Measurements from ENCODE around the gene SV2B.

SV2B gene, protein sequence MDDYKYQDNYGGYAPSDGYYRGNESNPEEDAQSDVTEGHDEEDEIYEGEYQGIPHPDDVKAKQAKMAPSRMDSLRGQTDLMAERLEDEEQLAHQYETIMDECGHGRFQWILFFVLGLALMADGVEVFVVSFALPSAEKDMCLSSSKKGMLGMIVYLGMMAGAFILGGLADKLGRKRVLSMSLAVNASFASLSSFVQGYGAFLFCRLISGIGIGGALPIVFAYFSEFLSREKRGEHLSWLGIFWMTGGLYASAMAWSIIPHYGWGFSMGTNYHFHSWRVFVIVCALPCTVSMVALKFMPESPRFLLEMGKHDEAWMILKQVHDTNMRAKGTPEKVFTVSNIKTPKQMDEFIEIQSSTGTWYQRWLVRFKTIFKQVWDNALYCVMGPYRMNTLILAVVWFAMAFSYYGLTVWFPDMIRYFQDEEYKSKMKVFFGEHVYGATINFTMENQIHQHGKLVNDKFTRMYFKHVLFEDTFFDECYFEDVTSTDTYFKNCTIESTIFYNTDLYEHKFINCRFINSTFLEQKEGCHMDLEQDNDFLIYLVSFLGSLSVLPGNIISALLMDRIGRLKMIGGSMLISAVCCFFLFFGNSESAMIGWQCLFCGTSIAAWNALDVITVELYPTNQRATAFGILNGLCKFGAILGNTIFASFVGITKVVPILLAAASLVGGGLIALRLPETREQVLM
- long read RNA-seq, partial matches to known transcripts: 2 of 2 reads
- long read RNA-seq, other reads (novel, unspliced or antisense): 0 of 2 reads

- H3K27ac ChIP-seq (replicated peaks): no peak within 1 kb of the TSS
- H3K27me3 ChIP-seq (ENCODE audit: insufficient read depth, poor library complexity, severe bottlenecking): peaks cover 59% of the 10 kb centered on the region
- no peak for DNase-seq (ENCODE audit: low read depth in 1 of 2, low spot score in 1 of 2)
- TF ChIP-seq, protein P1, sequence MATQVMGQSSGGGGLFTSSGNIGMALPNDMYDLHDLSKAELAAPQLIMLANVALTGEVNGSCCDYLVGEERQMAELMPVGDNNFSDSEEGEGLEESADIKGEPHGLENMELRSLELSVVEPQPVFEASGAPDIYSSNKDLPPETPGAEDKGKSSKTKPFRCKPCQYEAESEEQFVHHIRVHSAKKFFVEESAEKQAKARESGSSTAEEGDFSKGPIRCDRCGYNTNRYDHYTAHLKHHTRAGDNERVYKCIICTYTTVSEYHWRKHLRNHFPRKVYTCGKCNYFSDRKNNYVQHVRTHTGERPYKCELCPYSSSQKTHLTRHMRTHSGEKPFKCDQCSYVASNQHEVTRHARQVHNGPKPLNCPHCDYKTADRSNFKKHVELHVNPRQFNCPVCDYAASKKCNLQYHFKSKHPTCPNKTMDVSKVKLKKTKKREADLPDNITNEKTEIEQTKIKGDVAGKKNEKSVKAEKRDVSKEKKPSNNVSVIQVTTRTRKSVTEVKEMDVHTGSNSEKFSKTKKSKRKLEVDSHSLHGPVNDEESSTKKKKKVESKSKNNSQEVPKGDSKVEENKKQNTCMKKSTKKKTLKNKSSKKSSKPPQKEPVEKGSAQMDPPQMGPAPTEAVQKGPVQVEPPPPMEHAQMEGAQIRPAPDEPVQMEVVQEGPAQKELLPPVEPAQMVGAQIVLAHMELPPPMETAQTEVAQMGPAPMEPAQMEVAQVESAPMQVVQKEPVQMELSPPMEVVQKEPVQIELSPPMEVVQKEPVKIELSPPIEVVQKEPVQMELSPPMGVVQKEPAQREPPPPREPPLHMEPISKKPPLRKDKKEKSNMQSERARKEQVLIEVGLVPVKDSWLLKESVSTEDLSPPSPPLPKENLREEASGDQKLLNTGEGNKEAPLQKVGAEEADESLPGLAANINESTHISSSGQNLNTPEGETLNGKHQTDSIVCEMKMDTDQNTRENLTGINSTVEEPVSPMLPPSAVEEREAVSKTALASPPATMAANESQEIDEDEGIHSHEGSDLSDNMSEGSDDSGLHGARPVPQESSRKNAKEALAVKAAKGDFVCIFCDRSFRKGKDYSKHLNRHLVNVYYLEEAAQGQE (IDR thresholded peaks at IDR 0.05; ENCODE audit: insufficient replicate concordance, low read depth): no peak
- no peak for TF ChIP-seq GABPA (IDR thresholded peaks at IDR 0.05; ENCODE audit: low read depth)
- TF ChIP-seq SPI1 (IDR thresholded peaks at IDR 0.05; ENCODE audit: borderline replicate concordance, low read depth): no peak
- TF ChIP-seq, protein P2, sequence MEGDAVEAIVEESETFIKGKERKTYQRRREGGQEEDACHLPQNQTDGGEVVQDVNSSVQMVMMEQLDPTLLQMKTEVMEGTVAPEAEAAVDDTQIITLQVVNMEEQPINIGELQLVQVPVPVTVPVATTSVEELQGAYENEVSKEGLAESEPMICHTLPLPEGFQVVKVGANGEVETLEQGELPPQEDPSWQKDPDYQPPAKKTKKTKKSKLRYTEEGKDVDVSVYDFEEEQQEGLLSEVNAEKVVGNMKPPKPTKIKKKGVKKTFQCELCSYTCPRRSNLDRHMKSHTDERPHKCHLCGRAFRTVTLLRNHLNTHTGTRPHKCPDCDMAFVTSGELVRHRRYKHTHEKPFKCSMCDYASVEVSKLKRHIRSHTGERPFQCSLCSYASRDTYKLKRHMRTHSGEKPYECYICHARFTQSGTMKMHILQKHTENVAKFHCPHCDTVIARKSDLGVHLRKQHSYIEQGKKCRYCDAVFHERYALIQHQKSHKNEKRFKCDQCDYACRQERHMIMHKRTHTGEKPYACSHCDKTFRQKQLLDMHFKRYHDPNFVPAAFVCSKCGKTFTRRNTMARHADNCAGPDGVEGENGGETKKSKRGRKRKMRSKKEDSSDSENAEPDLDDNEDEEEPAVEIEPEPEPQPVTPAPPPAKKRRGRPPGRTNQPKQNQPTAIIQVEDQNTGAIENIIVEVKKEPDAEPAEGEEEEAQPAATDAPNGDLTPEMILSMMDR (IDR thresholded peaks at IDR 0.05; ENCODE audit: insufficient read depth, low read length): no peak
- no peak for TF ChIP-seq POLR2AphosphoS5 (IDR thresholded peaks at IDR 0.05; ENCODE audit: low read depth)
- H3K4me3 ChIP-seq (replicated peaks; ENCODE audit: insufficient read depth, low read length): peak within 1 kb of the TSS; percentile 26
Observed at GRCh38 chr15:91099995-91100813, at the start of gene SV2B. Gene SV2B, plus strand, starts transcription at chr15:91100257. Its CDS starts 126,007 bp downstream, at chr15:91226264.

DNA sequence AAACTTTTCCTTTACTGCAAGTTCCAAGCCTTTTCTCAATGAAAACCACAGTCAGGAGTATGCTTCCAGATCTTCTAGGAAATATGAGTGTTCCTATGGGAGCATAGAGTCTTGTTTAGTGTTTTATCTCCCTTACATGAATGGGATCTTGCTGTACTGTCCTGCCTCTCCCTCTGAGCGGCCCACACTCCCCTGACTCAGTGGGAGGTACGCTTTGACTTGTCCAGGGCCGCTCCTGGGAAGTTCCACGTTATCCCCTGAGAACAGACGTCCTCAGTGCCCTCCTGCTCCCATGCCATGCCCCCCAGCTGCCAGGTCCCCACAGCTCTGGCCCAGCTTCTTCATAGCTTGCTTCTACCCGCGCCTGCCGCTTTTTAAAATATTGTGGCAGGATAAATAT is 48.8 kb upstream of the SV2B start:
- peaks cover 14% of the 10 kb centered on the region for H3K27me3 ChIP-seq (ENCODE audit: insufficient read depth, poor library complexity, severe bottlenecking)
- no peak for TF ChIP-seq SPI1 (IDR thresholded peaks at IDR 0.05; ENCODE audit: borderline replicate concordance, low read depth)
- TF ChIP-seq, protein P1 (IDR thresholded peaks at IDR 0.05; ENCODE audit: insufficient replicate concordance, low read depth): no peak
- TF ChIP-seq GABPA (IDR thresholded peaks at IDR 0.05; ENCODE audit: low read depth): no peak
- TF ChIP-seq, protein P2 (IDR thresholded peaks at IDR 0.05; ENCODE audit: insufficient read depth, low read length): no peak
- TF ChIP-seq POLR2AphosphoS5 (IDR thresholded peaks at IDR 0.05; ENCODE audit: low read depth): no peak
- DNase-seq (ENCODE audit: low read depth in 1 of 2, low spot score in 1 of 2): no peak
- no peak overlapping the region for H3K27ac ChIP-seq (replicated peaks)
- H3K4me3 ChIP-seq (replicated peaks; ENCODE audit: insufficient read depth, low read length): no peak overlapping the region

DNA sequence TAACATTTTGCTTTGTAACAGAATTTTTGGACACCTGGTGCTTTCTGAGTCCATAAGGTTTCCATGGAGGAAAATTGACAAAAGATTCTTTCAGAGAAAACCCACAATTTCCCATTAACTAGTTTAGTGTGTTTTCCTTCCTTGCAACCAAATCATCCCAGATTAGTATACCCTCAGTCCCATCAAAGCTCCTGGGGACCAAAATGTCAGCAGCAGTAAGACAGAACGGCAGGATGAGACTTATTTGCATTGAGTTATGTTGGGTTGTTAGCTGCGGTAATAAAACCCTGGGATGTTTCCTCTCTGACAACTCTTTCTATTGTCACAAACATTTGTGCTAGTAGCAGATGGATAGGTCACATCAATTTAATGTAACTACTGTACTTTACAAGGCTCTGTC is 45.2 kb upstream of the SV2B start:
- H3K27ac ChIP-seq (replicated peaks): no peak overlapping the region
- TF ChIP-seq POLR2AphosphoS5 (IDR thresholded peaks at IDR 0.05; ENCODE audit: low read depth): no peak
- TF ChIP-seq, protein P1 (IDR thresholded peaks at IDR 0.05; ENCODE audit: insufficient replicate concordance, low read depth): no peak
- TF ChIP-seq GABPA (IDR thresholded peaks at IDR 0.05; ENCODE audit: low read depth): no peak
- TF ChIP-seq SPI1 (IDR thresholded peaks at IDR 0.05; ENCODE audit: borderline replicate concordance, low read depth): no peak
- TF ChIP-seq, protein P2 (IDR thresholded peaks at IDR 0.05; ENCODE audit: insufficient read depth, low read length): no peak
- H3K4me3 ChIP-seq (replicated peaks; ENCODE audit: insufficient read depth, low read length): no peak overlapping the region
- H3K27me3 ChIP-seq (ENCODE audit: insufficient read depth, poor library complexity, severe bottlenecking): peaks cover 14% of the 10 kb centered on the region
- DNase-seq (ENCODE audit: low read depth in 1 of 2, low spot score in 1 of 2): no peak

Measured in HL-60 (cell line).